GM19238 (cell line): ENCODE data around the gene MUC4.

Source experiments
- DNase-seq: peaks from one replicate; pipeline ENCODE4 v3.0.0; 2011; ENCODE audit warnings: low spot score; ENCODE audit not compliant: insufficient read length

The MUC4 gene

GRCh38 chr3:195701042-195701915 lies 110.5 kb downstream of the MUC4 start:
- no peak for DNase-seq

GRCh38 chr3:195700319-195700718 lies 111.4 kb downstream of the MUC4 start:
- no peak for DNase-seq

DNA sequence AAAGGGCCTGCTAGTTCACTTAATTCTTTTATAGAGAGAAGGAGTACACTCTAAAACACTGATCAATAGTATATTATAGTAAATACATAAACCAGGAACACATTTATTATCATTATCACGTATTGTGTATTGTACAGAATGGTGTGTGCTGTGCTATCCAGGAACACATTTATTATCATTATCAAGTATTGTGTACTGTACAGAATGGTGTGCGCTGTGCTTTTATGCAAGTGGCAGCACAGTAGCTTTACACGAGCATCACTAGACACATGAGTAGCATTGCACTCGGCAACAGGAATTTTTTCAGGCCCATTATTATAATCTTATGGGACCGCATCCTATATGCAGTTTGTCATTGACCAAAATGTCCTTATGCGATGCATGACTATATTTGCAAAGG lies 111.9 kb downstream of the MUC4 start:
- DNase-seq, result no peak

DNA sequence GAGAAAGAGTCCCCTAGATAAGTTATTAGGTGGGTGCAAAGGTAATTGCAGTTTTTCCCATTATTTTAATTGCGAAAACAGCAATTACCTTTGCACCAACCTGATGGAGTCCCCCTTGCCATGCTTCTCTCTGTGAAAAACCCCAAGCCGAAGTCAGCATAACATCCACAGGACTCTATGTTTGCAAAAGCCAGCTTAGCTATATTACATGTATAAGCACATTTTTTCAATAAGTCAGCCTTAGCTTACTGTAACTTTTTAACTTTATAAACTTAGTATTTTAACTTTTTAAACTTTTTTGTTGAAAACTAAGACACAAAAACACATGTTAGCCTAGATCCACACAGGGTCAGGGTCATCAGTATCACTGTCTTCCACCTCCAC lies 112.3 kb downstream of the MUC4 start:
- no peak for DNase-seq

DNA sequence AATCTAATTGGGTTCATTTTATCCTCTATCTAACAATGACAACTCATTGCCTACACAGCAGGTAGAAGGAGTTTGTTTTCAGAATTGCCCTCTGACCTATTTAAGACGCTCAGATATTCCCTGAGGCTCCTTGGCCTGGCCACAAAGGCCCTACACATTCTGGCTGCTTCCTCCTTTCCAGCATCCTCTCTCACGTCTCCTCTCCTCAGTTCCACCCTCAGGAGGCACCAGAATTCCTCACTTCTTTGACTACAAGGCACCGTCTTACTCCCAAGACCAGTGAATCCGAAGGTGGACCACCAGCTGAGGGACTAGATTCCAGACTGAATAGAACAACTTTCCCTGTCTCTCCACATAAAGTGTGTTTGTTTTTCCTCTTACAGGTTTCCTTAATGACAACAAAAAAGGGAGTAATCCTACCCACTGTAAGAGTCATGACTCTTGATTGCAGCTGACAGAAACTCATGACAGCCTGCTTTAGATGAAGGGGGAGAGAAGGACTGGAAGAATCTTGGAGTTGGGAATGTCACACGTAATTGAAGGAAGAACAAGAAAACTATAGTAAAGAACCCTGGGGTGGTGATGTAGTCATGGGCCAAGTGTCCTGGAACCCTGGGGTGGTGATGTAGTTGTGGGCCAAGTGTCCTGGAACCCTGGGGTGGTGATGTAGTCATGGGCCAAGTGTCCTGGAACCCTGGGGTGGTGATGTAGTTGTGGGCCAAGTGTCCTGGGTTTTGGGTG lies 112.9 kb downstream of the MUC4 start:
- no peak for DNase-seq

DNA sequence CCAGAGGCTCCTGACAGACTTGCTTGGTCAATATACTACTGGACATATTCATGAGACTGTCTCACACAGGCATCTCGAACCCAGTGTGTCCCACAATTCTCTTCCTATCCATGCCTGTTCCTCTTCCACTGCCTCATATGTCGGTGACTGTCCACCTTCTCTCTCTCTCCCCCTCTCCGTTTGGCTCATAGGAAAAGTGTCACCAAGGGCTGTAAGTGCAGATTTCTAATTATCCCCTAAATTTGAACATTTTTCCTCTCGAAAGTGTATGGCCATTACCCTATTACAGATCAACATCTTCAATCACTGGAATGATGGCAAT lies 113.4 kb downstream of the MUC4 start:
- DNase-seq, result no peak

- no peak for DNase-seq
Observed at GRCh38 chr3:195697582-195698324, 114.0 kb downstream of the MUC4 start.
